SH-SY5Y (cell line): Measurements from ENCODE around the gene SPON1.

Source experiments
- GATA2 ChIP-seq: IDR thresholded peaks from 2 replicates; pipeline ENCODE4 v1.6.1; 2011; ENCODE audit warnings: mild to moderate bottlenecking, low read depth, low read length
- GATA3 ChIP-seq: IDR thresholded peaks from 2 replicates; pipeline ENCODE4 v1.6.1; 2011; ENCODE audit warnings: low read depth, mild to moderate bottlenecking, low read length, moderate library complexity

- TF ChIP-seq GATA2: no peak
- TF ChIP-seq GATA3: no peak
Measured at GRCh38 chr11:14022821-14023220, 60.3 kb downstream of the SPON1 start.
